ENCODE measurements around the gene PHGDH. TPM values are rescaled to one million over a fixed set of nuclear protein-coding genes. Genes with fewer than 3 reads are reported as not detected.

The PHGDH gene
- total and polyA plus RNA-seq, 9 of the 15 experiments (the other 6 are each of a cell fraction or from before 2014, with no cell fraction given), result 6.7 to 84.2 (median 36.2) TPM

- TF ChIP-seq ZNF431 (CRISPR knock-in tag; IDR thresholded peaks at IDR 0.05) (no peak), MECOM (CRISPR knock-in tag; IDR thresholded peaks at IDR 0.05) (no peak), NCOA6 (IDR thresholded peaks at IDR 0.05) (no peak), MBD1 (CRISPR knock-in tag; IDR thresholded peaks at IDR 0.05) (no peak), ZNF134 (CRISPR knock-in tag; conservative IDR thresholded peaks at IDR 0.05) (no peak), MYBL2 (IDR thresholded peaks at IDR 0.05; ENCODE audit: low read depth) (no peak), MYBL2 (CRISPR knock-in tag; IDR thresholded peaks at IDR 0.05; ENCODE audit: borderline replicate concordance) (no peak), PHB2 (IDR thresholded peaks at IDR 0.05; ENCODE audit: low read depth) (no peak), ELF2 (CRISPR knock-in tag; IDR thresholded peaks at IDR 0.05) (no peak), SMARCE1 (IDR thresholded peaks at IDR 0.05) (0 out of 2 replicates have a peak, but pooled peaks have one; percentile 2), ZNF3 (CRISPR knock-in tag; IDR thresholded peaks at IDR 0.05) (no peak), PHF21A (IDR thresholded peaks at IDR 0.05; ENCODE audit: borderline replicate concordance, low read depth) (no peak), ZNF124 (CRISPR knock-in tag; IDR thresholded peaks at IDR 0.05) (no peak), LARP7 (IDR thresholded peaks at IDR 0.05) (no peak), CCNT2 (IDR thresholded peaks at IDR 0.05; ENCODE audit: borderline replicate concordance, extremely low read depth, insufficient read length, low read depth, low read length) (peak; percentile 26), HDAC2 (IDR thresholded peaks at IDR 0.05) (peak; percentile 42; the same call in 1 of the 2 replicates), POLR2AphosphoS2 (IDR thresholded peaks at IDR 0.05; ENCODE audit: low read length) (no peak), NR1H2 (CRISPR knock-in tag; IDR thresholded peaks at IDR 0.05) (no peak), RBM22 (IDR thresholded peaks at IDR 0.05; ENCODE audit: low read depth, low read length, poor library complexity, severe bottlenecking) (peak; percentile 92), FOXJ2 (tag; IDR thresholded peaks at IDR 0.05) (no peak), CHCHD3 (CRISPR knock-in tag; IDR thresholded peaks at IDR 0.05) (no peak), ZC3H11A (IDR thresholded peaks at IDR 0.05; ENCODE audit: low read depth, low read length) (no peak), ZKSCAN3 (CRISPR knock-in tag; IDR thresholded peaks at IDR 0.05) (no peak), CREB3L1 (IDR thresholded peaks at IDR 0.05; ENCODE audit: borderline replicate concordance, low read depth) (0 out of 2 replicates have a peak, but pooled peaks have one; percentile 7), SMARCA4 (IDR thresholded peaks at IDR 0.05) (peak; percentile 22; the same call in 1 of the 2 replicates)
- TF ChIP-seq, protein P1, sequence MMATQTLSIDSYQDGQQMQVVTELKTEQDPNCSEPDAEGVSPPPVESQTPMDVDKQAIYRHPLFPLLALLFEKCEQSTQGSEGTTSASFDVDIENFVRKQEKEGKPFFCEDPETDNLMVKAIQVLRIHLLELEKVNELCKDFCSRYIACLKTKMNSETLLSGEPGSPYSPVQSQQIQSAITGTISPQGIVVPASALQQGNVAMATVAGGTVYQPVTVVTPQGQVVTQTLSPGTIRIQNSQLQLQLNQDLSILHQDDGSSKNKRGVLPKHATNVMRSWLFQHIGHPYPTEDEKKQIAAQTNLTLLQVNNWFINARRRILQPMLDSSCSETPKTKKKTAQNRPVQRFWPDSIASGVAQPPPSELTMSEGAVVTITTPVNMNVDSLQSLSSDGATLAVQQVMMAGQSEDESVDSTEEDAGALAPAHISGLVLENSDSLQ (IDR thresholded peaks at IDR 0.05), result peak; percentile 84
- TF ChIP-seq, protein P2, sequence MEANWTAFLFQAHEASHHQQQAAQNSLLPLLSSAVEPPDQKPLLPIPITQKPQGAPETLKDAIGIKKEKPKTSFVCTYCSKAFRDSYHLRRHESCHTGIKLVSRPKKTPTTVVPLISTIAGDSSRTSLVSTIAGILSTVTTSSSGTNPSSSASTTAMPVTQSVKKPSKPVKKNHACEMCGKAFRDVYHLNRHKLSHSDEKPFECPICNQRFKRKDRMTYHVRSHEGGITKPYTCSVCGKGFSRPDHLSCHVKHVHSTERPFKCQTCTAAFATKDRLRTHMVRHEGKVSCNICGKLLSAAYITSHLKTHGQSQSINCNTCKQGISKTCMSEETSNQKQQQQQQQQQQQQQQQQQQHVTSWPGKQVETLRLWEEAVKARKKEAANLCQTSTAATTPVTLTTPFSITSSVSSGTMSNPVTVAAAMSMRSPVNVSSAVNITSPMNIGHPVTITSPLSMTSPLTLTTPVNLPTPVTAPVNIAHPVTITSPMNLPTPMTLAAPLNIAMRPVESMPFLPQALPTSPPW (CRISPR knock-in tag; IDR thresholded peaks at IDR 0.05), result peak; percentile 92
Observed at GRCh38 chr1:119712342-119713038, 756 bp downstream of the PHGDH start (continued).

Measured in K562 (cell line).